Fibroblast of the aortic adventitia (primary cell): ENCODE data around the gene RNASE2. TPM values are rescaled to one million over a fixed set of nuclear protein-coding genes. Genes with fewer than 3 reads are reported as not detected.

Experiments used
- DNase-seq: peaks from one replicate; pipeline ENCODE4 v3.0.0-alpha.2; 2010; ENCODE audit warnings: low read depth
- H3K4me3 ChIP-seq: 2 replicates; pipeline ENCODE4 v1.5.1; 2011; ENCODE audit warnings: low read depth, mild to moderate bottlenecking, control low read depth, low read length, moderate library complexity
- small RNA-seq: library from RNA; depleted of rRNA; stranded (forward); fragments of <200 nt; gene quantifications from one replicate; pipeline ENCODE3, GENCODE V24; 2012
- total RNA-seq: library from RNA; depleted of rRNA; stranded (reverse); fragments of >200 nt; gene quantifications from 2 replicates; pipeline ENCODE4 v1.2.3, GENCODE V29; 2012; ENCODE audit warnings: low replicate concordance
- TF ChIP-seq, protein P1 (sequence below): IDR thresholded peaks from 2 replicates; pipeline ENCODE4 v1.5.1; 2011; ENCODE audit warnings: mild to moderate bottlenecking, low read length, control low read depth, inconsistent platforms; ENCODE audit not compliant: insufficient read depth

RNASE2 gene
- total RNA-seq, 1 donor, result not detected

DNA sequence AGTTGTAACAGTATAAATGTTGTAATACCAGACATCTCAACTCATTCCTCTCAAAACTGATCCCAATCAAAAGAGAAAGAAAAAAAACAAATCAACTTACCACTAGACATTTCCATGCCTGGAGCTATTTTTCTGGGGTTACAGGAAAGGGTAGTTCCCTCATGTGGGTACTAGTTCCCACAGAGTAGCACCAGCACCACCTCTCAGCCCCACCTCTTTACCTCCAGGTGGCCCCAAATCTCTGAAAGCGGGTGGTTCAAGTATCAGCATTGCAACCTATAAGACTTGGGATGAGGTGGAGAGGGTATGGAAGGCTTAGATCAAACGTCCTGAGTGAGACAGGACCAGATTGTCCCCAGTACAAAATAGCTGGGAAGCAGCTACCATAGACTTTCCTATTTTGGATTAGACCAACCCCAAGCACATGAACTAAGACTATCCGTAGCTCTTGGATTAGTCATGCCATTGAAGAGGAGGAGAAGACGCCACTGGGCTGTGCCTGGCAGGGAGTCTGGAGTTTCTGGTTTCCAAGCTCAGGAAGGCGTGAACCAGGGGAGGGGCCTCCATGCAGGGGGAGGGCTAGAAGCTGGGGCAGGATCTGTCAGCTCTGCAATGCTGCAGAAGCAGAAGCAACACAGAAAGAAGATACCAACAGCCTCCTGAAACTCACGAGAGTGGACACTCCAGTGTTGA lies 43.5 kb downstream of the RNASE2 start, which contains the start of gene SLC39A2:
Gene SLC39A2, plus strand, starts transcription at position 620 of the 693 bp plus-strand sequence. CDS start 154 bp downstream, outside the sequence.
- TF ChIP-seq, protein P1, sequence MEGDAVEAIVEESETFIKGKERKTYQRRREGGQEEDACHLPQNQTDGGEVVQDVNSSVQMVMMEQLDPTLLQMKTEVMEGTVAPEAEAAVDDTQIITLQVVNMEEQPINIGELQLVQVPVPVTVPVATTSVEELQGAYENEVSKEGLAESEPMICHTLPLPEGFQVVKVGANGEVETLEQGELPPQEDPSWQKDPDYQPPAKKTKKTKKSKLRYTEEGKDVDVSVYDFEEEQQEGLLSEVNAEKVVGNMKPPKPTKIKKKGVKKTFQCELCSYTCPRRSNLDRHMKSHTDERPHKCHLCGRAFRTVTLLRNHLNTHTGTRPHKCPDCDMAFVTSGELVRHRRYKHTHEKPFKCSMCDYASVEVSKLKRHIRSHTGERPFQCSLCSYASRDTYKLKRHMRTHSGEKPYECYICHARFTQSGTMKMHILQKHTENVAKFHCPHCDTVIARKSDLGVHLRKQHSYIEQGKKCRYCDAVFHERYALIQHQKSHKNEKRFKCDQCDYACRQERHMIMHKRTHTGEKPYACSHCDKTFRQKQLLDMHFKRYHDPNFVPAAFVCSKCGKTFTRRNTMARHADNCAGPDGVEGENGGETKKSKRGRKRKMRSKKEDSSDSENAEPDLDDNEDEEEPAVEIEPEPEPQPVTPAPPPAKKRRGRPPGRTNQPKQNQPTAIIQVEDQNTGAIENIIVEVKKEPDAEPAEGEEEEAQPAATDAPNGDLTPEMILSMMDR, result no peak
- no peak within 1 kb of the TSS for H3K4me3 ChIP-seq
- DNase-seq, result peak; percentile 73

DNA sequence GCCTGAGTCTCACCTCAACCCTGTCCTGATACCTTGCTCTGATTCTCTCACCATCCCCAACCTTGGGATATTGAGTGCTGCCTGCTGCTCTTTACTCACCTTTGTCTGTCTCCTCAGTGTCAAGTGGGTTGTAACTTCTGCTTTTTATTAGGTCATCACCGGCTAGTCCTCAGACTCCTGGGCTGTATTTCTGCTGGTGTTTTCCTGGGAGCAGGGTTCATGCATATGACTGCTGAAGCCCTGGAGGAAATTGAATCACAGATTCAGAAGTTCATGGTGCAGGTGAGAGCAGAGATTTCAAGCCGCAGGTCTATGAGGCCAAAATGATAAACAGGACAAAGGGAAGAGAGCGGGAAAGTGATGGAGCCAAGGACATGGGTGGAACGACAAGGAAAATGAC lies 44.3 kb downstream of the RNASE2 start:
- DNase-seq, result no peak
- TF ChIP-seq, protein P1, result no peak
- no peak overlapping the region for H3K4me3 ChIP-seq

DNA sequence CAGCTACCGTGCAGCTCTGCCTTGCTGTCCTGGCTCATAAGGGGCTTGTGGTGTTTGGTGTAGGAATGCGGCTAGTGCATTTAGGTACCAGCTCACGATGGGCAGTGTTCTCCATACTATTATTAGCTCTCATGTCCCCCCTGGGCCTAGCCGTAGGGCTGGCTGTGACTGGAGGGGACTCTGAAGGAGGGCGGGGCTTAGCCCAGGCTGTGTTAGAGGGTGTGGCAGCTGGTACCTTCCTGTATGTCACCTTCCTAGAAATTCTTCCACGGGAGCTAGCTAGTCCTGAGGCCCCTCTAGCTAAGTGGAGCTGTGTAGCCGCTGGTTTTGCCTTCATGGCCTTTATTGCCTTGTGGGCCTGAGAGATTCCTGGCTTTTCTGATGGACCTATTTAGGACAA lies 45.9 kb downstream of the RNASE2 start:
- DNase-seq, result no peak
- no peak overlapping the region for H3K4me3 ChIP-seq
- TF ChIP-seq, protein P1, result no peak

DNA sequence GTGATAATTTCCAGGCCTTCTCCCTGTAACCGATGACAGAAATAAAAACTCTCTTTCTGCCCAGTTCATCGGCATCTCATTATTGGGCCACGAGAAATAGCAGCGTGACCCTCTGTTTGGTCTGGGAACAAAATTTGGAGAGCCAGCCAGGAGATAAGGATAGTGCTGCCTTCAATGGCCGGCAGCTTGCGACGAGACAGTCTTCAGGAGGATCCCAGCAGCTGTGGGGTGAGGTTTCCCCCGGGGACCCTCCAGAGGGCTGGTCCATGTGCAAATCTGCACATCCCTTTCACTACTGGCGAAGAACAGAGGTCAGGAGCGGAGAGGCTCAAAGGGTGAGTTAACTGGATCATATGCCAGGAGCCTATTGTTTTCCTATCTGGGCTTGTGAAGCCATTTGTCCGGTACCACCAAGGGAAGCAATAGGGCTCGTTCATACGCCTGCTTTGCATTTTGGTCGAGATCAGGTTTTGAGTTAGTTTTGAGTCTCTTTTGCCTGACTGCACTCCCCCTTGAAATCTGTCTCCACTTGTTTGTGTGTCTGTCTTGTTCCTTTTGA lies 48.6 kb downstream of the RNASE2 start:
- DNase-seq, result no peak
- no peak overlapping the region for H3K4me3 ChIP-seq
- TF ChIP-seq, protein P1, result no peak

Small RNA genes within 50 kb of the gene (small RNA-seq; reads per million reads assigned to genes)
- gene RN7SL189P, result not detected

Other genes starting within 250 kb of the RNASE2 start
- not detected in 2 replicates for gene EDDM3A, start 209.6 kb upstream of the RNASE2 start, total RNA-seq
- gene EDDM3B, start 187.1 kb upstream of the RNASE2 start, total RNA-seq, result not detected in 2 replicates
- not detected in 2 replicates for gene RNASE6, start 174.2 kb upstream of the RNASE2 start, total RNA-seq
- 1.7 TPM in 1 of 2 replicates, not detected in the other for gene RNASE1, start 152.6 kb upstream of the RNASE2 start, total RNA-seq
- gene RNASE3, start 64.1 kb upstream of the RNASE2 start, total RNA-seq, result not detected in 2 replicates
- gene METTL17, start 34.5 kb downstream of the RNASE2 start, total RNA-seq, result 17.3 and 44.2 TPM in 2 replicates
- 0.18 TPM in 1 of 2 replicates, not detected in the other for gene SLC39A2, start 43.8 kb downstream of the RNASE2 start, total RNA-seq
- gene NDRG2, start 69.6 kb downstream of the RNASE2 start, total RNA-seq, result 1.8 and 10.5 TPM in 2 replicates
- not detected in 2 replicates for gene TPPP2, start 74.7 kb downstream of the RNASE2 start, total RNA-seq
- gene RNASE13, start 79.3 kb downstream of the RNASE2 start, total RNA-seq, result not detected in 2 replicates
- gene RNASE7, start 86.9 kb downstream of the RNASE2 start, total RNA-seq, result not detected in 2 replicates
- gene RNASE8, start 102.3 kb downstream of the RNASE2 start, total RNA-seq, result not detected in 2 replicates
- 47.4 and 71.9 TPM in 2 replicates for gene ARHGEF40, start 114.8 kb downstream of the RNASE2 start, total RNA-seq
- 5.9 and 22.4 TPM in 2 replicates for gene ZNF219, start 143.2 kb downstream of the RNASE2 start, total RNA-seq
- 0.27 TPM in 1 of 2 replicates, not detected in the other for gene TMEM253, start 145.6 kb downstream of the RNASE2 start, total RNA-seq
- gene OR5AU1, start 200.6 kb downstream of the RNASE2 start, total RNA-seq, result 0.08 TPM in 1 of 2 replicates, not detected in the other